ENCODE measurements around the gene INO80E.

The INO80E gene

GRCh38 chr16:29975811-29976511, 20.1 kb upstream of the INO80E start:
- DNase-seq = no peak

DNA sequence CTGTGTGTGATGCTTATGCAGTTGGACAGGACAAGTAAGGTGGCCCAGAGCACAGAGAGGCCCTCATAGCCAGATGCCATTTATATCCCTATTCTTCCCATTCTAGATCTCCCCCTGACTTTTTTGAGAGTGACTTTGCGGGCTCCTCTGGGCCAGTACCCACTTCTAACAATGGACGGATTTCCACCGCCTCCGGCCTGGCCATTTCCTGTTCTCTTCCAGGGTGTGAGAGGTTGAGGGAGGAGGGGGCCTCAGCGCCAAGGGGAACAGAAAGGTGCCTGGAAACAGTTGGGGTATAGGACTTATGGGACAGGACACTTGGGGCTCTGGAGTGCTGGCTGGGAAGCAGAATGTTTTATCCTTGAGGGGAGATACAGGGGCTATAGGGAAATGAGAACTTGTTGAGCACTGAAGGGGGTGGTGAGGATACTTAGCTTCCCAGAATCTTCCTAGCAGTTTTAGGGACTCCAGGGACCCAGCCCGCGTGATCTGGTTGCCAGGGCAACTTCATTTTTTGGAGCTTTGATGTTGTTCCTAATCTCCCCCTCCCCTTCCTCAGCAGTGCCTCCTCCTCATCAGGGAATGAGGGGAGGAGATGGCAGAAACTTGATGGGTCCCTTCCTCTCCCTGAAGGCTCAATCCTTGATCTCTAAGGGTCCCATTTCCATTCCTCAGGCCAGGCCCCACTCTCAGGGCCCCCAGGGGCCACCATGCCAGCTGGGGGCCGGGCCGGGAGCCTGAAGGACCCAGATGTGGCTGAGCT, 18.8 kb upstream of the INO80E start:
- no peak for DNase-seq

DNA sequence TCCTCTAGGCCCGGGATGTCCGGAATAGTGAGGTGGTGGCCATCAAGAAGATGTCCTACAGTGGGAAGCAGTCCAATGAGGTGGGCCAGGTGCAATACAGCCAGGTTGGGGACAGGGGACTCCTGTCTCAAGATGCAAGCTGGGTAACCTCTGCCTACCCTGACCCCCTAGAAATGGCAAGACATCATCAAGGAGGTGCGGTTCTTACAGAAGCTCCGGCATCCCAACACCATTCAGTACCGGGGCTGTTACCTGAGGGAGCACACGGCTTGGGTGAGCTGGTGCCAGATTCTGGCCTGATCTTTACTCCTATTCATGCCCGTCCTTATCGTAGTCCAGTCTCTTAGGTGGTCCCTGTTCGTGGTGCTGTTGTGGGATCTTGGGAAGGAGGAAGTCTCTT, 18.0 kb upstream of the INO80E start:
- no peak for DNase-seq

DNA sequence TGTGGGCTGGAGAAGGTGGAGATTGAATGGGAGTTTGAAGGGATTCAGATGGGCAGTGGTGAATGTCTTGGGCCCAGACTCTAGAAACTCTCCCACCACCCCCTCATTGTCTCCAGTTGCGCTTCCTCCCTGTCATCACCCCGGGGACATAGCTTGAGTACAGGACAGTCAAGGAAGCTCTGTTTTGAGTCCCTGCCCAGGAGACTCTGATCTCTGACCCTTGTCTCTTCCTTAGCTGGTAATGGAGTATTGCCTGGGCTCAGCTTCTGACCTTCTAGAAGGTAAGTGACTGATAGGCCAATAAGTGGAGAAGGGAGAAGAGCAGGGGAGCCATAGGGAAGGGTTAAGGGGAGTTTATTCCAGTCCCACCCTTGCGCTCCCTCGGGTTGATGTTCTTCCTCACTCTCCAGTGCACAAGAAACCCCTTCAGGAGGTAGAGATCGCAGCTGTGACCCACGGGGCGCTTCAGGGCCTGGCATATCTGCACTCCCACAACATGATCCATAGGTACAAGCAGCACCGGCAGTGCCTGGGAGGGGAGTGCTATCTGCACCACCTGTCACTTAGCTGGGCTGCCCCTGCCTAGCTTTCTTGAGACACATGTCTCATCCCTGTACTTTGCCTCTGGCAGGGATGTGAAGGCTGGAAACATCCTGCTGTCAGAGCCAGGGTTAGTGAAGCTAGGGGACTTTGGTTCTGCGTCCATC, 17.3 kb upstream of the INO80E start:
- DNase-seq = no peak

GRCh38 chr16:29982560-29983419, 13.3 kb upstream of the INO80E start:
- no peak for DNase-seq

- DNase-seq = no peak
These were observed 12.5 kb upstream of the INO80E start for GRCh38 chr16:29983420-29984136.

DNA sequence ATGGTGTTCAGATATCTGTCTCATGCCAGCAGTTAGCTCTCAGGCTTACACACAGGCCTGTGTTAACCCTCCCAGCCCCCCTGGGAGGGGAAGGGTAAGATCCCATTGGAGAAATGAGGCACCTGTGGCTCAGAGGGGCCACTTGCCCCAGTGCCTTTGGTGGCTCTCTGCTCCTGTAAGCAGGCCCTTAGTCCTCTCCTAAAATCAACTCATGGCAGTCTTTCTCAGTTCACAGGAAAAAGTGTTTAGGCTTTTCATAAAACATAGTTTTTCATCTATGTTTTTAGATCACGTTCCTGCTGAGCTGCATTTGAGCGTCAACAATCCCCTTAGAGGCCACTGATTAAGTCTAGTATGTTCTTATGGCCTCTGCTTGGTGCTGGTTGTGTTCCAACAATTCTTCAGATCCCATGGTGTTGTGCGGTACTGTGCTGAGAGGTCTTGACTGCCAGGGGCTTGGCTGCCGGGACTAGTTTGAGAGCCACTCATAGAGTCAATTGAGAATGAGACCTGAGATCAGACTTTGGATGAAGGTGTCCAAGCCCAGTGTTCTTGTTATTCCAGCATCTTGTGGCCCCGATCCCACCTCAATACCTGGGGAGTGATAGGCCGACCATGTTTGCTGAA, 11.8 kb upstream of the INO80E start:
- DNase-seq = no peak

- no peak for DNase-seq
These were observed 11.3 kb upstream of the INO80E start for GRCh38 chr16:29984764-29985147.

DNA sequence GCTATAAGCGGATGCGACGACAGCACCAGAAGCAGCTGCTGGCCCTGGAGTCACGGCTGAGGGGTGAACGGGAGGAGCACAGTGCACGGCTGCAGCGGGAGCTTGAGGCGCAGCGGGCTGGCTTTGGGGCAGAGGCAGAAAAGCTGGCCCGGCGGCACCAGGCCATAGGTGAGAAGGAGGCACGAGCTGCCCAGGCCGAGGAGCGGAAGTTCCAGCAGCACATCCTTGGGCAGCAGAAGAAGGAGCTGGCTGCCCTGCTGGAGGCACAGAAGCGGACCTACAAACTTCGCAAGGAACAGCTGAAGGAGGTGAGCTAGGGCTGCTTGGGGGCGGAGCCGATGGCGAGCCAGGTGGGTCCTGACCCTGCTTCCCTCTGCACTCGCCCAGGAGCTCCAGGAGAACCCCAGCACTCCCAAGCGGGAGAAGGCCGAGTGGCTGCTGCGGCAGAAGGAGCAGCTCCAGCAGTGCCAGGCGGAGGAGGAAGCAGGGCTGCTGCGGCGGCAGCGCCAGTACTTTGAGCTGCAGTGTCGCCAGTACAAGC, 10.7 kb upstream of the INO80E start:
- DNase-seq = no peak

DNA sequence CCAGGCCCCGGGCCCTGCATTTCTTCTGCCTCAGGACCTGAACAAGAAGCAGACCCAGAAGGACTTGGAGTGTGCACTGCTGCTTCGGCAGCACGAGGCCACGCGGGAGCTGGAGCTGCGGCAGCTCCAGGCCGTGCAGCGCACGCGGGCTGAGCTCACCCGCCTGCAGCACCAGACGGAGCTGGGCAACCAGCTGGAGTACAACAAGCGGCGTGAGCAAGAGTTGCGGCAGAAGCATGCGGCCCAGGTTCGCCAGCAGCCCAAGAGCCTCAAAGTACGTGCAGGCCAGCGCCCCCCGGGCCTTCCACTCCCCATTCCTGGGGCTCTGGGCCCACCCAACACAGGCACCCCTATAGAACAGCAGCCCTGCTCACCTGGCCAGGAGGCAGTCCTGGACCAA, 9.8 kb upstream of the INO80E start:
- no peak for DNase-seq

DNA sequence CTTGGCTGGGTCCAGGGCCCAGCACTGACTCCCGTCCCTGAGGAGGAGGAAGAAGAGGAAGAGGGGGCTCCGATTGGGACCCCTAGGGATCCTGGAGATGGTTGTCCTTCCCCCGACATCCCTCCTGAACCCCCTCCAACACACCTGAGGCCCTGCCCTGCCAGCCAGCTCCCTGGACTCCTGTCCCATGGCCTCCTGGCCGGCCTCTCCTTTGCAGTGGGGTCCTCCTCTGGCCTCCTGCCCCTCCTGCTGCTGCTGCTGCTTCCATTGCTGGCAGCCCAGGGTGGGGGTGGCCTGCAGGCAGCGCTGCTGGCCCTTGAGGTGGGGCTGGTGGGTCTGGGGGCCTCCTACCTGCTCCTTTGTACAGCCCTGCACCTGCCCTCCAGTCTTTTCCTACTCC, 9.1 kb upstream of the INO80E start:
- no peak for DNase-seq

GRCh38 chr16:29987371-29988085, 8.5 kb upstream of the INO80E start:
- no peak for DNase-seq

- DNase-seq = no peak
These were observed 7.5 kb upstream of the INO80E start for GRCh38 chr16:29988346-29989075.

DNA sequence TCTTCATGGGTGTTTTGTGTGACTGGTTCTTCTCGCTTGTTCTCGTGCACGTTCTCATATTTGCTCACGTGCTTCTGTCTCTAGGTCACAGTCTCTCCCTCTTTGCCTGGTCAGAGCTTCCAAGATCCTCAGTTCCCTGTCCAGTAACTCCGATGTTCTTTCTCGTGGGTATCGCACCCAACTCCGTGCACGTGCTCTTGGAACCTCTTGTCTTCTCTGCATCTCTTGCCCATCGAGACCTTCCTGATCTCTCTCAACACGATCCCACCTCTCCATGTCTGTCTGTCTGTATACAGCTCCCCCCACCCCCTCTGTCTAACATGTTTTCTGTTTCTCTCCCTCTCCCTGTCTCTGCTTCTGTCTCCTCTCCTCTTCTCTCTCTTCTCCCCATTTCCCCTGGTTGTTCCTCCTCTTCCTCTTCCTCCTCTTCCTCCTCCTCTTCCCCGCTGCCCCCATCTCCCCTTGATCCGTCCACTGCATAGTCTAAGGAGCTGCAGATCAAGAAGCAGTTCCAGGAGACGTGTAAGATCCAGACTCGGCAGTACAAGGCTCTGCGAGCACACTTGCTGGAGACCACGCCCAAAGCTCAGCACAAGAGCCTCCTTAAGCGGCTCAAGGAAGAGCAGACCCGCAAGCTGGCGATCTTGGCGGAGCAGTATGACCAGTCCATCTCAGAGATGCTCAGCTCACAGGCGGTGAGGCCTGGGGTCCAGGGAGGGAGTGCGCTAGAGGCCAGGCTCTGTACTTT, 6.8 kb upstream of the INO80E start:
- no peak for DNase-seq

- DNase-seq = no peak
These were observed 6.0 kb upstream of the INO80E start for GRCh38 chr16:29990034-29990433.

- no peak for DNase-seq
These were observed 5.0 kb upstream of the INO80E start for GRCh38 chr16:29990883-29991570.

- no peak for DNase-seq
These were observed 4.5 kb upstream of the INO80E start for GRCh38 chr16:29991571-29991904.

DNA sequence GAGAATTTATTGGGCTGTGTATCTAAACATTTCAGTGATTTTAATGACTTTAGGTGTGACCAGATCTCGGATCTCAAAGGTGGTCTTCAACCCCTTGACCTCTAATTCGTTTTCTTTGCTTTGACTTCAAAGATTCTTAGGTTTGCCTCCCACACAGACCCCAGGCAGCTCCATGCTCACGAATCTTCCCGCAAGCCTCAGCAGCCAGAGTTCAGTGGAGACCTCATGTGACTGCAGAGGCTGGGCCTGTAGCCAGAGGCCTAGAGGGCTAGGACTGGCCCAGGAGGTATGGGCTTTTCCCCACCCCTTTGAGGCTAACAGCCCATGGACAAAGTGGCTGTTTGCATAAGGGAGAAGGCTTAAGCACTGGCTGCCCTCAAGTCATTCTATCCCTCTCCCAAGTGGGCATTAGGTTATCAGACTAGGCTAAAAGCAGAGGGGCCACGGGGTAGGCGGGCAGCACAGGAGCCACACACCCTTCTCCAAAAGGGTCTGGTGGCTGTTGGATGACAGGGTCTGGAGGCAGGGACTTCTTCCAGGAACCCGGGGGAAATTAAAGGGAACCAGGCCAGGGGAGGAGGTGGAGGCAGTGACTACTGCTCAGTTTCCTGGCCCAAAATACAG, 3.6 kb upstream of the INO80E start:
- no peak for DNase-seq
